Stimulated activated CD8-positive, alpha-beta memory T cell treated with anti-CD3 and anti-CD28 coated beads, Interleukin-7, amount 100 ng/mL, for 1 hour (primary cell): ENCODE measurements around the gene PSMD6.

Experiments used
- DNase-seq, 2 donors: peaks; one replicate each; pipeline ENCODE4 v3.0.0-alpha.2; 2020; ENCODE audit warnings: low read depth in 2 of 2

The PSMD6 gene

DNA sequence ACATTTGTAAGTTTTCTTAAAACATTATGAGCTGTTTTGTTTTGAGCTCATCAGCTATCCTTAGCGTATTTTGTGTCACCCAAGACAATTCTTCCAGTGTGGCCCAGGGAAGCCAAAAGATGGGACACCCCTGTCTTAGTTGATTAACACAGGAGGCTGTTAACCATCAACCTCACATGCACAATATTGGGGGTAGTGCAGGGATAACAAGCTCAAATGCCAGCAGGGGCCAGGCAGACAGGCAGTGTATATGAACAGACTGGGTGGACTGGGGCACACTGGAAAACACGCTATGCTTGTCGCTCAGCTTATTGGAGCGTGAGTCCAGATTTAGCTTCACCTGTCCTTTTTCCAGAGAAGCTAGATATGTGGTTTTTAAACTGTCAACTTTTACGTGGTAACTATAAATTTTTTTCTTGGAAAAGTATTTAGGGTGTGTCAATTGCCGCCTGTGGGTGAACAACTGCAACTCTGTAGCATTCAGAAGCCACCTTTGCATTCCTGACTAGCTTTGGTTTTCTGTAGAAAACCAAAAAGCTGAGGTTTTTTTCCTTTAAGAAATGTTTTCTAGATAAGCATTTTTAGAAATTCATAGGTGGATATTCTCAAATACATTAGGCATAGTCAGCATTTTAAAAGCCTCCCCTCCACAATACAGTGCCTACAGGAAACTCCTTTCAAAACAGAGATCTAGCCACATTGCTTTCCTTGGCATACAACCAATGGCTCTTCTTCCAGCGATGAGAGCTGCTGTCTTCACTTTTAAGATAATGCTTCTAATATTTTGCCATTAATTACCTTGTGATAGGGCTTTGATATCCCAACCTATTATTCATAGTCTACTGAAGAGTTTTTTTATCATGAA lies 14.6 kb downstream of the PSMD6 start:
- DNase-seq, result no peak

- no peak for DNase-seq
These were observed 15.3 kb downstream of the PSMD6 start for GRCh38 chr3:64008017-64008416.

DNA sequence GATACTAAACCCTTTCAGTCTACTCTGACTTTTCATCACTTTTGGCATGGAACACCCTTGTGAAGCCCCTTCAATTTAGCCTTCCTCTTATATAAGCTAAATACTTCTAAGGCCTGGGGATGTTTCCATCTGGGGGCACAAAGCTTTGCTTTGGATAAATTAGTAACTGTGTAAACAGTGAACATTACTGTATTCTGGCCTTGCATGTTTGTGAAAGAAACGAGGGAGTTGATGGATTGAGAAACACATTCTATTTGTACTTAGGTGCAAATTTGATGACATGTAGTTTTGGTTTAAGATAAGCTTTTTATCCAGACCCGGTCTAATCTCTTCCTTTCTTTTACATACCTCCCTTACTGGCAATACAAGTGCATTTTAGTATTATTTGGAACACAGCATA lies 19.7 kb downstream of the PSMD6 start:
- DNase-seq, result no peak

DNA sequence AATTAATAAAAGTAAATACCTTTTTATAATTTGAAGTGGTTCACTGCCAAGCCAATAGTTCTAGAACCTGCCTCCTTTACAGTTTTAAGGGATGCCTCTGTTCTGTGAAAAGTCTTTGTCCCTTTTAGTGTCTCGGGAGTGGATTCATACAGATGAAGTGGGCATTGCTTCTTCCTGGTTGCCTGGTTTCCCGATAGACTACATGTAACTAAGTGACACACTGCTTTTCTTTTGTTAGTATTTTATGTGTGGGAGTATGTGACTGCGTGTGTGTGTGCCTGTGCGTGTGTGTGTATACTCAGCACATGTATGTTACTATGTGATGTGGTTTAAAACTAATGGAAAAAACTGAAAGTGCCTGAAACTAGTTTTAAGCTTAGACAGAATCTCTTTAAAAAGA lies 21.1 kb downstream of the PSMD6 start:
- no peak for DNase-seq

GRCh38 chr3:64000453-64001055 lies 22.7 kb downstream of the PSMD6 start:
- DNase-seq, result no peak

DNA sequence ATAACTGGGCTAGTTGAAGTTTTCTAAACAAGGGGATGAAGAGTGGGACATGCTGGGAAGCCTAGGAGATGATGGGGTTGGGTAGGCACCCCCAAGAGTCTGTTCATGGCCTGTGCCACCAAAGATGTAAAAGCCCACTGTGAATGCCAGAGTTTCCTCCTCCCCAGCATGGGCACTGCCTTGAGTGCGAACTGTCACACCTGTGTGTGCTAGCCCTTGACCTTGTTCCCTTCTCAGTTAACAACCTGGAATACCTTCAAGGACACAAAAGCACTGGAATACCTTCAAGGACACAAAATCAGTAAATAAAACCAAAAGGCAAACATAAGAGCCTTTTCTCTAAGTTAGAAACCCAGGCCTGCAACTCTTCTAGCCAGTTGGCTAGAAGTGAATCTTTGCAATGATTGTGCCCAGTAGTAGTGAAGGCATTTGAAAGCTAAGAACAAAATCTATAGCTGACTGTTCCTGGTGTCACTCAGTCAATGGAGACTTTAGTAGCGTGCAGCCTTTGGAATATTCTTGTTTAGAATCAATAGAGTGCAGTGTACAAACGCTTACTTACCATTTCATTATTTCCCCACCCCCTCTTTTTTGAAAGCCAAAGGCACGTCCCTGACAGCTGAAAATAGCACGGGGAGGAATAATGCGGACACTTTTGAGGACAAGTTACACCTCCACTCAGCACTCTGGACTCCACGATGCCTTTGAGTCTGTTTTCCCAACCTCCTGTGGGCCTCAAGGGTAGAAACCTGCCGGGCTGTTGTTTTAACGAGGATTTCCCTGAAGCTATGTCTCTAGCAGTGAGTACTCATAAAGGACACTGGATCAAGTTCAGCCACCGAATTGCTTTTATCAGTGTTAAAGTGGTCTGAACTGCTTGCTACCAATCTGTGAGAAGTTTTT lies 24.2 kb downstream of the PSMD6 start:
- no peak for DNase-seq

- DNase-seq, result no peak
These were observed 28.2 kb downstream of the PSMD6 start for GRCh38 chr3:63995086-63995485.

DNA sequence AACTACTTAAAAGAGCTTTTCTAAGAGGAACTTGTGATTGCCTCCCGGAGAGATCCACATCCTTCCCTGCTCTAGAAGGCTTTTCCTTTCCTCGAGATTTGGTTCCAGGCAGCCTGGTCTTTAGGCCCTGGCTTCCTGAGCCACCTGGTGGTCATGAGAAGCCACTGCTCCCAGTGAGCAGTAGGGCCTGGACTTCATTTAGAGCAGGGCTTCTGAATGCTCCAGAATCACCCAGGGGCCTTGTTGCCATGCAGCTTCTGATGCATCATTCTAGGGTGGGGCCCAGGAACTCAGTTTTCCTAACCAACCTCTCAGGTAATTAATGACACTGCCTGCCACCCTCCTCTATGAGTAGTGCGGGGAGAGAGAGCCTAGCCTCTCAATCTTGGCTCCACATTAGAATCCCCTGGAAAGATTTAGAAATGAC lies 29.6 kb downstream of the PSMD6 start:
- DNase-seq, result peak; percentile 23 to 24

DNA sequence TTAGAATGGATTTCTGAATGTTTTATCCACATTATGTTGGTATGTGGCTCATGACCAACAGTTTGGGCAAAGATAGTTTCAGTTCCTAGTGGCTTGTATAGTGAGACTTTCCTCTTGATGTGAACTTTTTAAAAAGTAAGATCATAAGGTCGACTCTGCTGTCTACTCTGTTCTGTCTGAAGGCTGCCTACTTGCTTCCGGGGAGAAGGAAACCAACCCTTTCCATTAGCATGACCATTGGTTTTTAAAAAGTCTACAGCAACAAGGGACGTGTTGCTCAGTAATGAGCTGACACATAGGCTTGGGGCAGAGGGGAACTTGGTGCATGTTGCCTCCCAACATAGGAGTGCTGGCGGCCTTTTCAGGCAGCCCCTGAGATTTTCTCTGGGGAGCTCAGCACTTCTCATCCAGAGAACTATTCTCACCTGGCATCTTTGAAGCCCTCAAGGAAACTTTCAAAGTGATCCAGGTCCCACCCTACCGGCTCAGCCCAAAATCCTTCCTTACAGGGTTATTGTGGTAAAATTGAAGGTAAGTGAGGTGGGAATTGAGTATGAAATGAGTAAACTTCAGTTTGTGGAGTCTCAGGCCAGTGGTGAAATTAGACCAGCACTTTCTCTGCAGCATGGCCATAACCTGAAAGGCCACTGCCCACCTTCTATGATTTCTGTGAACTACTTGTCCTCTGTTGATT lies 30.6 kb downstream of the PSMD6 start:
- no peak for DNase-seq

- no peak for DNase-seq
These were observed 31.6 kb downstream of the PSMD6 start for GRCh38 chr3:63991666-63992065.

- no peak for DNase-seq
These were observed 32.6 kb downstream of the PSMD6 start for GRCh38 chr3:63990733-63991132.

DNA sequence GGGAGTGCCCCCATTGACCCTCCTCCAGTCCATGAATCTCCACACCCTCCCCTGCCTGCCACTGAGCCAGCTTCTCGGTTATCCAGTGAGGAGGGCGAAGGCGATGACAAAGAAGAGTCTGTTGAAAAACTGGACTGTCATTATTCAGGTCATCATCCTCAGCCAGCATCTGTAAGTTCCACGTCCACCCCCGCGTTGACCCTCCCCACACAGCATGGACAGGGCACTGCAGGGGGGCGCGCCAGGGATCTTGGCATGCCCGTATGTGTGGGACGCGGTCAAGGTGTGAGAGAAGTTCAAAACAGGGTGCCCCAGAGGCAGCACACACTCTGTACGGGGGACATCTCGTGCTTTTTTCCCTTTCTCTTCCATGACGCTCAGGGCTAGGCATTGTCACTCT lies 33.1 kb downstream of the PSMD6 start:
- DNase-seq, result no peak

DNA sequence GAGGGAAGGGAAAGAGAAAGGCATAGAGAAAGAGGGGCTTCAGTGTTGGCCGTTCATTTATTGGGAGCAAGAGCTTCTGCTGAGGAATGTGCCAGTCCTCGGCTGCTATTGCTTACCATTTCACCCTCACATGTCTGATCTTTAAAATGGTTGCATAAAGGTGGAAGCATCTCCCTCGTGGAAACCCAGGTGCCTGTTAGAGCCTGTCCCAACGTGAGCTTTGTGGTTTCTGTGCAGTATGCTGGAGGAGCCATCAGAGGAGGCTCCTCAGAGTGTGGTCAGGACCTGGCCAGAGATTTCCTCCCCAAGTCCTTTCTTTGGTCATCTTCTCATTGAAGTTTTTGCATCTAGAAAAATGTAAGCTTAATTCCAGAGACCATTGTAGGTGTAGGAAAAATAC lies 34.4 kb downstream of the PSMD6 start:
- no peak for DNase-seq

GRCh38 chr3:63986831-63987230 lies 36.5 kb downstream of the PSMD6 start:
- no peak for DNase-seq

GRCh38 chr3:63986146-63986545 lies 37.1 kb downstream of the PSMD6 start:
- no peak for DNase-seq

- DNase-seq, result no peak
These were observed 38.9 kb downstream of the PSMD6 start for GRCh38 chr3:63984391-63984790.

GRCh38 chr3:63981980-63982379 lies 41.3 kb downstream of the PSMD6 start:
- no peak for DNase-seq

DNA sequence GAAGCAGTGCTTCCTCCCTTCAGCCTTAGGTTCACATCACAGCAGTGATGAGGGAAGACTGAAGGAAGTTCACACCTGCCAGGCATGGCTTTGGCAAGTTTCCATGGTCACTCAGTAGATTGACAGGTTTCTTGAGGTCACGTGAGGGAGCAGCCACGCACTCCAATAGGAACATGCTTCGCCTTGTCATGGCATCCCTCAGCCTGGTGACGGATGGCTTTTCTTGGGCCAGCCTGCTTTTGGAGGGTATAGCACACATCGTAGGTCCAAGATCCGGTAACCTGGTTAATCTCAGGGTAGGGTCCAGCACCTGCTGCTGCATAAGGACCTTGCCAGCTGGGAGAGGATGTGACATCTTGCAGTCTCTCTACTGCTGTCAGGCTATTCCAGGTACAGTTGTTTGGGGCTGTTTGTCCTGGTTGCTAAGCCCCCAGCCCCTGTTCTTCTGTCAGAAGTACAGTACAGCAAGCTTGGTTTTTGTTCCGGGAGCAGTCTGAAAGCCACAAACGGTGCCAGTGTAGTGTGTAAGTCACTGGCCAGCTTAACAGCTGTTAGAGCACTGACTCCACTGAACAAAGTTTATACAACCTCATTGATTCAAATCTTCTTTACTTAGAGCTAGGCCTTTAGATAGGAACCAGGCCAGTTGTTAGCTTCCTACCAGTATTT lies 42.3 kb downstream of the PSMD6 start:
- DNase-seq, result no peak

DNA sequence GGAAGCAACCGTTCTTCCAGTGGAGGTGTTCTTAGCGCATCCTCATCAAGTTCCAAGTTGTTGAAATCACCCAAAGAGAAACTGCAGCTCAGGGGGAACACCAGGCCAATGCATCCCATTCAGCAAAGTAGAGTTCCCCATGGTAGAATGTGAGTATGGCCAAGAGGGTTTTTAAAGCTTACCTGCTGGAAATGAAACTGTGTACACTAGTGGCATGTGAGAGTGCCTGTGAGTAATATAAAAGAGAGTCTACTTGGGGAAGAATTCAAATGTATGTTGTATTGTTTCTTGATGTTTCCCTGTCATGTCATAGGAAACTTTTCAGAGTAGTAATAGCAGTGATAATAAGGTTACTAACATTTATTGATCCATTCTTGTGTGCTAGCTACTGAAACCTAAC lies 43.3 kb downstream of the PSMD6 start:
- no peak for DNase-seq

- DNase-seq, result no peak
These were observed 44.0 kb downstream of the PSMD6 start for GRCh38 chr3:63979093-63979885.
